SK-N-SH (cell line): Measurements from ENCODE around the gene STIM2. TPM values are rescaled to one million over a fixed set of nuclear protein-coding genes. Genes with fewer than 3 reads are reported as not detected.
"Not testable (repeated sequence)": the region's sequence is repeated elsewhere in the genome, so short reads cannot be mapped to it uniquely, and the experiment has no call there.

Source experiments
- CTCF ChIA-PET: fragments of 300-600, 350-600 bp; formaldehyde crosslinking; extraction: SDS; loops from one replicate; lab custom pipeline; 2021; lab: Yijun Ruan, JAX
- POLR2A ChIA-PET: fragments of 350-600 bp; sonication (Branson Sonifier 250); formaldehyde crosslinking; extraction: SDS; loops from one replicate; lab custom pipeline; 2020; ENCODE audit warnings: antibody characterized with exemption, inconsistent platforms; lab: Yijun Ruan, JAX
- DNase-seq: peaks from one replicate; pipeline ENCODE4 v3.0.0; 2012
- H2AFZ ChIP-seq: fragments of 200-600 bp; sonication (generic); 2 replicates; pipeline ENCODE4 v1.8.1; 2016; ENCODE audit warnings: antibody characterized with exemption, mild to moderate bottlenecking, low read depth
- H3F3A ChIP-seq: fragments of 200-600 bp; sonication (generic); replicated peaks from 2 replicates; pipeline ENCODE3; 2016; ENCODE audit warnings: antibody characterized with exemption, mild to moderate bottlenecking; ENCODE audit not compliant: insufficient read depth
- H3K27ac ChIP-seq, 2 experiments: fragments of 200-500 bp in 1 of 2; fragments of 200-600 bp in 1 of 2; sonication (Bioruptor generic) in 1 of 2; sonication (generic), shearing (Covaris generic) in 1 of 2; 2 replicates each; pipeline versions ENCODE4 v1.5.1 to v1.6.1; 2014 to 2016; ENCODE audit warnings: low read depth in 2 of 2, inconsistent platforms in 1 of 2, low read length in 1 of 2, mild to moderate bottlenecking in 1 of 2, mixed read lengths in 1 of 2
- H3K27me3 ChIP-seq: fragments of 200-600 bp; sonication (generic), shearing (Covaris generic); 2 replicates; pipeline ENCODE4 v1.6.1; 2016; ENCODE audit warnings: mixed run types; ENCODE audit not compliant: insufficient read depth
- H3K36me3 ChIP-seq, 2 experiments: fragments of 200-500 bp in 1 of 2; fragments of 200-600 bp in 1 of 2; sonication (Bioruptor generic) in 1 of 2; sonication (generic) in 1 of 2; replicated peaks in 1 of 2; 2 replicates each; pipeline versions ENCODE3 to v1.5.1; 2014 to 2016; ENCODE audit warnings: low read length in 1 of 2, mild to moderate bottlenecking in 1 of 2; ENCODE audit not compliant: insufficient read depth in 2 of 2, control insufficient read depth in 1 of 2
- H3K4me1 ChIP-seq, 2 experiments: fragments of 200-500 bp in 1 of 2; fragments of 200-600 bp in 1 of 2; sonication (Bioruptor generic) in 1 of 2; sonication (generic), shearing (Covaris generic) in 1 of 2; 2 replicates each; pipeline versions ENCODE4 v1.5.1 to v1.6.1; 2014 to 2016; ENCODE audit warnings: low read depth in 1 of 2, low read length in 1 of 2, mixed run types in 1 of 2; ENCODE audit not compliant: insufficient read depth in 2 of 2, control insufficient read depth in 1 of 2
- H3K4me2 ChIP-seq: fragments of 200-600 bp; sonication (generic), shearing (Covaris generic); 2 replicates; pipeline ENCODE4 v1.6.1; 2017; ENCODE audit warnings: mixed run types
- H3K4me3 ChIP-seq, 2 experiments: fragments of 200-500 bp in 1 of 2; fragments of 200-600 bp in 1 of 2; sonication (Bioruptor generic) in 1 of 2; sonication (generic), shearing (Covaris generic) in 1 of 2; 2 replicates each; pipeline versions ENCODE4 v1.5.1 to v1.8.1; 2014 to 2016; ENCODE audit warnings: low read depth in 2 of 2, inconsistent platforms in 1 of 2, low read length in 1 of 2, mild to moderate bottlenecking in 1 of 2, mixed read lengths in 1 of 2, moderate library complexity in 1 of 2
- H3K79me2 ChIP-seq: fragments of 200-600 bp; sonication (generic); 2 replicates; pipeline ENCODE4 v1.8.1; 2017; ENCODE audit warnings: mild to moderate bottlenecking; ENCODE audit not compliant: insufficient read depth
- H3K9ac ChIP-seq: fragments of 200-600 bp; sonication (generic); 2 replicates; pipeline ENCODE4 v1.6.1; 2017; ENCODE audit warnings: mixed run types
- H3K9me2 ChIP-seq: fragments of 200-600 bp; sonication (generic); 2 replicates; pipeline ENCODE4 v1.6.1; 2017; ENCODE audit warnings: mixed run types
- H3K9me3 ChIP-seq: fragments of 200-600 bp; sonication (generic); 2 replicates; pipeline ENCODE4 v1.6.1; 2017; ENCODE audit warnings: mixed run types, mild to moderate bottlenecking, moderate library complexity
- H4K20me1 ChIP-seq: fragments of 200-600 bp; sonication (generic); 2 replicates; pipeline ENCODE4 v1.6.1; 2017; ENCODE audit warnings: mild to moderate bottlenecking, mixed run types; ENCODE audit not compliant: insufficient read depth
- FOXM1 ChIP-seq: IDR thresholded peaks from 2 replicates; pipeline ENCODE4 v1.4.0; 2012; ENCODE audit warnings: low read depth, mild to moderate bottlenecking
- POLR2AphosphoS5 ChIP-seq: IDR thresholded peaks from 2 replicates; pipeline ENCODE4 v1.6.1; 2012; ENCODE audit warnings: low read depth, low read length
- RCOR1 ChIP-seq: fragments of 150-350 bp; IDR thresholded peaks from 2 replicates; pipeline ENCODE4 v1.6.1; 2017; ENCODE audit warnings: antibody characterized with exemption, low read length
- SIN3A ChIP-seq: IDR thresholded peaks from 2 replicates; pipeline ENCODE4 v1.6.1; 2012; ENCODE audit warnings: low read depth, mild to moderate bottlenecking, low read length, moderate library complexity, borderline replicate concordance
- SMC3 ChIP-seq: IDR thresholded peaks from 2 replicates; pipeline ENCODE4 v1.6.1; 2012; ENCODE audit warnings: low read depth, low read length, improper control_type of control experiment
- TCF12 ChIP-seq: IDR thresholded peaks from 2 replicates; pipeline ENCODE4 v1.4.0; 2012
- YY1 ChIP-seq: IDR thresholded peaks from 2 replicates; pipeline ENCODE4 v1.4.0; 2012; ENCODE audit warnings: low read depth, mild to moderate bottlenecking
- WGBS: methylation state at CpG from one replicate; pipeline ENCODE4 v1.1.6; 2017; ENCODE audit warnings: low lambda C conversion rate; 5-methylcytosine and 5-hydroxymethylcytosine counted together
- polyA plus RNA-seq, 3 experiments: library from polyadenylated mRNA; depleted of rRNA; stranded (reverse); fragments of >200 nt; gene quantifications; 2 replicates each; pipeline ENCODE4 v1.2.3, GENCODE V29; 2012
- TF ChIP-seq, protein P1 (sequence below): fragments of 150-350 bp; IDR thresholded peaks from 2 replicates; pipeline ENCODE4 v1.6.1; 2017; ENCODE audit warnings: antibody characterized with exemption, low read length, low read depth, borderline replicate concordance
- TF ChIP-seq, protein P2 (sequence below): fragments of 200-600 bp; sonication (generic); IDR thresholded peaks from 2 replicates; pipeline ENCODE4 v1.6.1; 2017; ENCODE audit warnings: antibody characterized with exemption, mild to moderate bottlenecking, moderate library complexity
- TF ChIP-seq, protein P3 (sequence below): IDR thresholded peaks from 2 replicates; pipeline ENCODE4 v1.4.0; 2012; ENCODE audit warnings: low read depth, borderline replicate concordance
- TF ChIP-seq, protein P4 (sequence below): fragments of 150-350 bp; IDR thresholded peaks from 2 replicates; pipeline ENCODE4 v1.6.1; 2016; ENCODE audit warnings: mild to moderate bottlenecking, low read depth, low read length

Gene STIM2
- polyA plus RNA-seq, 1 of the 3 experiments (the other 2 are of a cell fraction): 14.7 TPM

DNA sequence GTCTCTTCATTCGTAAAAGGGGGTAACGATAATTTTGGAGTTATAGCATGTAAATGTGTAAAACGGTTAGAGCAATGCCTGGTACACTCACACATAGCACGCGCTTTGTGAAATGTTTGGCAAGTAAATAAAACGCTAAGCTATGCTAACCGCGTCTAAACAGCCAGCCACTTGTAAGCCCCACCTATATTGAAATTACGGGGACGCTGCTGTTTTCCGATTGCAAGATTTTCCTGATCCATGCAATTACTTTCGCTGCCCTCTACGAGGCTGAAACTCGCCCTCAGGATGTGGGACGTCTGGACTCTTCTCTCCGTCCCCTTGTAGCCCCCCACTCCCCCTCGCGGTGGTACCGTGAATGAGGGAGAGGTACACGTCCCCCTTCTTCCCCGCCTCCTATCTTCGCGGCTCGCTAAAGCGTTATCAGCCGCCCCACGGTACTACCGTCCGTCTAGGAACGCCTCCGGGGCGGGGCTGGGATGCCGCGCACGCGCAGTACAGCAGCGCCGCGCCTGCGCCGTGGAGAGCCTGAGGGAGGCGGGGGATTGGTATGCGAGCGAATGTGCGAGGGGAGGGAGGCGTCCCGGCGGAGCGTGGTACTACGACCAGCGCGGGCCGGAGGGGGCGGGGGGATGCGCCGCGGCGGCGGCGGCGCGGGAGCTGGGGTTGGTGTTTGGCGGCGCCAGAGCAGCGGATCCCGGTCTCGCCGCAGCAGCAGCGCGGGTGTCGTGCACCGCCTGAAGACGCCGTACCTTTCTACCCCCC is at the start of gene STIM2 (continued):
- TF ChIP-seq, protein P1, sequence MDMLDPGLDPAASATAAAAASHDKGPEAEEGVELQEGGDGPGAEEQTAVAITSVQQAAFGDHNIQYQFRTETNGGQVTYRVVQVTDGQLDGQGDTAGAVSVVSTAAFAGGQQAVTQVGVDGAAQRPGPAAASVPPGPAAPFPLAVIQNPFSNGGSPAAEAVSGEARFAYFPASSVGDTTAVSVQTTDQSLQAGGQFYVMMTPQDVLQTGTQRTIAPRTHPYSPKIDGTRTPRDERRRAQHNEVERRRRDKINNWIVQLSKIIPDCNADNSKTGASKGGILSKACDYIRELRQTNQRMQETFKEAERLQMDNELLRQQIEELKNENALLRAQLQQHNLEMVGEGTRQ: no peak
- peak; percentile 36; the same call in 1 of the 2 replicates for TF ChIP-seq RCOR1
- no peak for TF ChIP-seq TCF12
- peak; percentile 33 for TF ChIP-seq SMC3
- TF ChIP-seq, protein P2, sequence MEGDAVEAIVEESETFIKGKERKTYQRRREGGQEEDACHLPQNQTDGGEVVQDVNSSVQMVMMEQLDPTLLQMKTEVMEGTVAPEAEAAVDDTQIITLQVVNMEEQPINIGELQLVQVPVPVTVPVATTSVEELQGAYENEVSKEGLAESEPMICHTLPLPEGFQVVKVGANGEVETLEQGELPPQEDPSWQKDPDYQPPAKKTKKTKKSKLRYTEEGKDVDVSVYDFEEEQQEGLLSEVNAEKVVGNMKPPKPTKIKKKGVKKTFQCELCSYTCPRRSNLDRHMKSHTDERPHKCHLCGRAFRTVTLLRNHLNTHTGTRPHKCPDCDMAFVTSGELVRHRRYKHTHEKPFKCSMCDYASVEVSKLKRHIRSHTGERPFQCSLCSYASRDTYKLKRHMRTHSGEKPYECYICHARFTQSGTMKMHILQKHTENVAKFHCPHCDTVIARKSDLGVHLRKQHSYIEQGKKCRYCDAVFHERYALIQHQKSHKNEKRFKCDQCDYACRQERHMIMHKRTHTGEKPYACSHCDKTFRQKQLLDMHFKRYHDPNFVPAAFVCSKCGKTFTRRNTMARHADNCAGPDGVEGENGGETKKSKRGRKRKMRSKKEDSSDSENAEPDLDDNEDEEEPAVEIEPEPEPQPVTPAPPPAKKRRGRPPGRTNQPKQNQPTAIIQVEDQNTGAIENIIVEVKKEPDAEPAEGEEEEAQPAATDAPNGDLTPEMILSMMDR: peak; percentile 47

DNA sequence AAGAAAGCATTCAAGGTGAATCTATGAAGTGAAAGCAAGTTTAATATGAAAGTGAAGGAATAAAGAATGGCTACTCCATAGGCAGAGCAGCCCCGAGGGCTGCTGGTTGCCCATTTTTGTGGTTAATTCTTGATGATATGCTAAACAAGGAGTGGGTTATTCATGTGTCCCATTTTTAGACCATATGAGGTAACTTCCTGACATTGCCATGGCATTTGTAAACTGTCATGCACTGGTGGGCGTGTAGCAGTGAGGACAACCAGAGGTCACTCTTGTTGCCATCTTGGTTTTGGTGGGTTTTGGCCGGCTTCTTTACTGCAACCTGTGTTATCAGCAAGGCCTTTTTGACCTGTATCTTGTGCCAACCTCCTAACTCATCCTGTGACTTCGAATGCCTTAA is 49.1 kb upstream of the STIM2 start:
- POLR2A ChIA-PET, H3K4me1 ChIP-seq, H3K79me2 ChIP-seq, H3K9me3 ChIP-seq, H3K9me2 ChIP-seq, H3K36me3 ChIP-seq, H2AFZ ChIP-seq, H3K27ac ChIP-seq, H3K4me3 ChIP-seq, H3K4me2 ChIP-seq, H4K20me1 ChIP-seq, DNase-seq, H3K27me3 ChIP-seq, CTCF ChIA-PET, H3F3A ChIP-seq, H3K9ac ChIP-seq: not testable (repeated sequence)
- WGBS: 69% methylated on average over 4 of the region's 4 CpGs

DNA sequence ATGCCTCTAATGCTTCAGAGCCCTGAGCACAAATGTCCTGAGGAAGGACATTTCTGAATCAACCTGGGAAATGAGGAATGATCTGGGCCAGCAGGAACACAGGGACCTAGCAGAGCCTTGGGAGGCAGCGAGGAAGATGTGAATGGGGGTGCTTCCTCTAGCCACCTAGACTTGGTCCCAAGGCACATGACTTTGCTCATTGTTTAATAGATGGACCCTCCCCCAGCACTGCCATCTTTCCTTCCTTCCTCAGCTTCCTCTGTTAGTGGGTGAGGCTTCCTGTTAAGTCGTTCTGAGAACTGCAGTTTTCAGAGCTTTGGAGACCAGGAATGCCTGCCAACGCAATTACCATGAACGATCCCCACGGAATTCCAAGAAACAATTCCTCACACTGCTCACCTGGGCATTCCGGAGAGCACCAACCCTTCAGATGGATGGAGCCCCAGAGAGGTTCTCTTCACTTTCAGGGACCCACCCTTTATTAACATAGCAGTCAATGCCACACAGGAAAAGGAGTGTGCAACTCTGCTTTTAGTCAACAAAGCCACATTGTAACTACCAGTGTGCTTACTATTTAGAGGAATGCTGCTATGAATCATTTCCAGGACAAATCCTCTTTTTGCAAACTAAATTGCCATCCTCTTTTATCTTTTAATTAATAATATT is 48.5 kb upstream of the STIM2 start:
- ChIA-PET CTCF (no interaction called here), POLR2A (no interaction called here)
- H2AFZ ChIP-seq: no peak overlapping the region
- H4K20me1 ChIP-seq: no peaks in the 10 kb centered on the region
- no peaks in the 10 kb centered on the region for H3K36me3 ChIP-seq
- peaks cover 0 to 5% of the 10 kb centered on the region in 2 experiments; a peak in 1 of 4 replicates for H3K4me1 ChIP-seq
- H3F3A ChIP-seq: no peaks in the 10 kb centered on the region
- DNase-seq: no peak
- no peaks in the 10 kb centered on the region for H3K27me3 ChIP-seq
- H3K9me2 ChIP-seq: no peaks in the 10 kb centered on the region
- WGBS: 75% methylated on average over 4 of the region's 6 CpGs
- no peak overlapping the region for H3K27ac ChIP-seq
- H3K9ac ChIP-seq: no peak overlapping the region
- H3K79me2 ChIP-seq: no peaks in the 10 kb centered on the region
- no peak overlapping the region for H3K4me2 ChIP-seq
- H3K4me3 ChIP-seq: no peak overlapping the region
- TF ChIP-seq SMC3 (no peak), FOXM1 (no peak), YY1 (no peak), SIN3A (no peak), POLR2AphosphoS5 (no peak), TCF12 (no peak), RCOR1 (no peak)
- TF ChIP-seq, protein P3, sequence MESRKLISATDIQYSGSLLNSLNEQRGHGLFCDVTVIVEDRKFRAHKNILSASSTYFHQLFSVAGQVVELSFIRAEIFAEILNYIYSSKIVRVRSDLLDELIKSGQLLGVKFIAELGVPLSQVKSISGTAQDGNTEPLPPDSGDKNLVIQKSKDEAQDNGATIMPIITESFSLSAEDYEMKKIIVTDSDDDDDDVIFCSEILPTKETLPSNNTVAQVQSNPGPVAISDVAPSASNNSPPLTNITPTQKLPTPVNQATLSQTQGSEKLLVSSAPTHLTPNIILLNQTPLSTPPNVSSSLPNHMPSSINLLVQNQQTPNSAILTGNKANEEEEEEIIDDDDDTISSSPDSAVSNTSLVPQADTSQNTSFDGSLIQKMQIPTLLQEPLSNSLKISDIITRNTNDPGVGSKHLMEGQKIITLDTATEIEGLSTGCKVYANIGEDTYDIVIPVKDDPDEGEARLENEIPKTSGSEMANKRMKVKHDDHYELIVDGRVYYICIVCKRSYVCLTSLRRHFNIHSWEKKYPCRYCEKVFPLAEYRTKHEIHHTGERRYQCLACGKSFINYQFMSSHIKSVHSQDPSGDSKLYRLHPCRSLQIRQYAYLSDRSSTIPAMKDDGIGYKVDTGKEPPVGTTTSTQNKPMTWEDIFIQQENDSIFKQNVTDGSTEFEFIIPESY: no peak
- TF ChIP-seq, protein P4, sequence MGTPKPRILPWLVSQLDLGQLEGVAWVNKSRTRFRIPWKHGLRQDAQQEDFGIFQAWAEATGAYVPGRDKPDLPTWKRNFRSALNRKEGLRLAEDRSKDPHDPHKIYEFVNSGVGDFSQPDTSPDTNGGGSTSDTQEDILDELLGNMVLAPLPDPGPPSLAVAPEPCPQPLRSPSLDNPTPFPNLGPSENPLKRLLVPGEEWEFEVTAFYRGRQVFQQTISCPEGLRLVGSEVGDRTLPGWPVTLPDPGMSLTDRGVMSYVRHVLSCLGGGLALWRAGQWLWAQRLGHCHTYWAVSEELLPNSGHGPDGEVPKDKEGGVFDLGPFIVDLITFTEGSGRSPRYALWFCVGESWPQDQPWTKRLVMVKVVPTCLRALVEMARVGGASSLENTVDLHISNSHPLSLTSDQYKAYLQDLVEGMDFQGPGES: no peak
- H3K9me3 ChIP-seq: no peaks in the 10 kb centered on the region
